K562 (cell line): ENCODE data around the gene KCNAB1. TPM values are rescaled to one million over a fixed set of nuclear protein-coding genes. Genes with fewer than 3 reads are reported as not detected.

ENCODE experiments used
- ARHGAP35 ChIP-seq: fragments of 450-650 bp; IDR thresholded peaks from 2 replicates; pipeline ENCODE4 v1.6.1; 2018; ENCODE audit not compliant: partially characterized antibody
- BRF2 ChIP-seq: IDR thresholded peaks from 3 replicates; pipeline ENCODE4 v1.6.1; 2011; ENCODE audit warnings: borderline replicate concordance, mild to moderate bottlenecking; ENCODE audit not compliant: insufficient read length, insufficient read depth
- E2F3 ChIP-seq: fragments of 250-450 bp; sonication (Bioruptor Pico); IDR thresholded peaks from 2 replicates; pipeline ENCODE4 v1.4.0; 2020; ENCODE audit warnings: mild to moderate bottlenecking
- HDAC6 ChIP-seq: IDR thresholded peaks from 2 replicates; pipeline ENCODE4 v1.6.1; 2012; ENCODE audit warnings: low read depth, mild to moderate bottlenecking, control low read depth, inconsistent platforms, low read length, moderate library complexity
- MCM2 ChIP-seq: fragments of 450-650 bp; IDR thresholded peaks from 2 replicates; pipeline ENCODE4 v1.6.1; 2017; ENCODE audit warnings: low read depth, mild to moderate bottlenecking
- MED1 ChIP-seq: sonication (generic); formaldehyde crosslinking; IDR thresholded peaks from 2 replicates; pipeline ENCODE4 v1.8.1; 2023; ENCODE audit warnings: missing genetic modification reagents, borderline replicate concordance
- NFYB ChIP-seq: IDR thresholded peaks from 2 replicates; pipeline ENCODE4 v1.6.1; 2011; ENCODE audit warnings: mild to moderate bottlenecking, moderate library complexity; ENCODE audit not compliant: insufficient read length; ENCODE audit errors: extremely low read depth
- SIN3B ChIP-seq: fragments of 450-650 bp; IDR thresholded peaks from 2 replicates; pipeline ENCODE4 v1.6.1; 2017; ENCODE audit warnings: low read depth, mild to moderate bottlenecking, moderate library complexity
- ZFP91 ChIP-seq: sonication (generic); formaldehyde crosslinking; IDR thresholded peaks from 2 replicates; pipeline ENCODE4 v1.8.0; 2022; ENCODE audit warnings: mild to moderate bottlenecking, missing genetic modification reagents
- ZNF407 ChIP-seq: fragments of 450-650 bp; IDR thresholded peaks from 2 replicates; pipeline ENCODE4 v1.6.1; 2016; ENCODE audit warnings: low read depth
- ZNF584 ChIP-seq: fragments of 200-800 bp; sonication (Bioruptor generic); IDR thresholded peaks from 2 replicates; pipeline ENCODE4 v1.6.1; 2016; ENCODE audit warnings: low read depth, mild to moderate bottlenecking, missing genetic modification characterization, missing compliant biosample characterization
- ZNF780A ChIP-seq: fragments of 250-450 bp; sonication (Bioruptor Pico); IDR thresholded peaks from 2 replicates; pipeline ENCODE4 v1.5.0; 2021; ENCODE audit warnings: mild to moderate bottlenecking
- polyA plus RNA-seq, 8 experiments: library from polyadenylated mRNA; depleted of rRNA in 4 of 8; stranded (reverse) in 5 of 8; unstranded in 3 of 8; fragments of >200 nt; fragmentation: Nextera tagmentation in 2 of 8; fragmentation: Illumina TruSeq in 1 of 8; extraction: Ambion mirVana in 2 of 8; extraction: Trizol in 1 of 8; gene quantifications; 2 replicates each; pipeline versions ENCODE4 v1.2.1 to v1.2.3, GENCODE V29; 2011 to 2014; ENCODE audit warnings: inconsistent platforms in 1 of 8, missing spikeins in 1 of 8
- total RNA-seq, 7 experiments: library from RNA; depleted of rRNA in 6 of 7; stranded (reverse); fragments of >200 nt in 6 of 7; fragmentation: Illumina TruSeq in 2 of 7; extraction: Trizol in 2 of 7; gene quantifications; 2 replicates each; pipeline versions ENCODE4 v1.2.1 to v1.2.3, GENCODE V29; 2011 to 2021; ENCODE audit warnings: low replicate concordance in 1 of 7
- TF ChIP-seq, protein P1 (sequence below): fragments of 250-450 bp; sonication (Bioruptor Pico); IDR thresholded peaks from 2 replicates; pipeline ENCODE4 v1.4.0; 2020
- TF ChIP-seq, protein P2 (sequence below): fragments of 450-650 bp; IDR thresholded peaks from 2 replicates; pipeline ENCODE4 v1.6.1; 2018; ENCODE audit warnings: mild to moderate bottlenecking, low read depth; ENCODE audit not compliant: partially characterized antibody

Gene KCNAB1
- total and polyA plus RNA-seq, 9 of the 15 experiments (the other 6 are each of a cell fraction or from before 2014, with no cell fraction given): 0.14 to 1.2 (median 0.51) TPM

- TF ChIP-seq ZFP91 (CRISPR knock-in tag): no peak
- no peak for TF ChIP-seq E2F3 (CRISPR knock-in tag)
- TF ChIP-seq, protein P1, sequence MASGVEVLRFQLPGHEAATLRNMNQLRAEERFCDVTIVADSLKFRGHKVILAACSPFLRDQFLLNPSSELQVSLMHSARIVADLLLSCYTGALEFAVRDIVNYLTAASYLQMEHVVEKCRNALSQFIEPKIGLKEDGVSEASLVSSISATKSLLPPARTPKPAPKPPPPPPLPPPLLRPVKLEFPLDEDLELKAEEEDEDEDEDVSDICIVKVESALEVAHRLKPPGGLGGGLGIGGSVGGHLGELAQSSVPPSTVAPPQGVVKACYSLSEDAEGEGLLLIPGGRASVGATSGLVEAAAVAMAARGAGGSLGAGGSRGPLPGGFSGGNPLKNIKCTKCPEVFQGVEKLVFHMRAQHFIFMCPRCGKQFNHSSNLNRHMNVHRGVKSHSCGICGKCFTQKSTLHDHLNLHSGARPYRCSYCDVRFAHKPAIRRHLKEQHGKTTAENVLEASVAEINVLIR (CRISPR knock-in tag): no peak
- no peak for TF ChIP-seq BRF2
- TF ChIP-seq ZNF407: no peak
- no peak for TF ChIP-seq ZNF780A
- TF ChIP-seq ZNF584: no peak
- TF ChIP-seq MED1: no peak
- no peak for TF ChIP-seq NFYB
- no peak for TF ChIP-seq MCM2
- TF ChIP-seq ARHGAP35: no peak
- TF ChIP-seq SIN3B: no peak
- no peak for TF ChIP-seq HDAC6
- TF ChIP-seq, protein P2, sequence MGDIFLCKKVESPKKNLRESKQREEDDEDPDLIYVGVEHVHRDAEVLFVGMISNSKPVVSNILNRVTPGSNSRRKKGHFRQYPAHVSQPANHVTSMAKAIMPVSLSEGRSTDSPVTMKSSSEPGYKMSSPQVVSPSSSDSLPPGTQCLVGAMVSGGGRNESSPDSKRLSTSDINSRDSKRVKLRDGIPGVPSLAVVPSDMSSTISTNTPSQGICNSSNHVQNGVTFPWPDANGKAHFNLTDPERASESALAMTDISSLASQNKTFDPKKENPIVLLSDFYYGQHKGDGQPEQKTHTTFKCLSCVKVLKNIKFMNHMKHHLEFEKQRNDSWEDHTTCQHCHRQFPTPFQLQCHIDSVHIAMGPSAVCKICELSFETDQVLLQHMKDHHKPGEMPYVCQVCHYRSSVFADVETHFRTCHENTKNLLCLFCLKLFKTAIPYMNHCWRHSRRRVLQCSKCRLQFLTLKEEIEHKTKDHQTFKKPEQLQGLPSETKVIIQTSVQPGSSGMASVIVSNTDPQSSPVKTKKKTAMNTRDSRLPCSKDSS: no peak
These were observed 391.8 kb downstream of the KCNAB1 start (continued) for GRCh38 chr3:156511987-156512677.
